H9 (cell line): ENCODE data around the gene ARHGAP12. TPM values are rescaled to one million over a fixed set of nuclear protein-coding genes. Genes with fewer than 3 reads are reported as not detected.
A peak's percentile ranks its signal among the peaks of the same experiment; 100 is the strongest.

Source experiments
- DNase-seq: peaks from one replicate; pipeline ENCODE4 v3.0.0-alpha.2; 2017
- H2AFZ ChIP-seq: one replicate; pipeline ENCODE4 v1.6.1; 2013; ENCODE audit warnings: mild to moderate bottlenecking, low read length, control low read depth, moderate library complexity
- H2AK5ac ChIP-seq: 2 replicates; pipeline ENCODE4 v1.6.1; 2013; ENCODE audit warnings: low read length, control low read depth, mixed read lengths; ENCODE audit not compliant: insufficient read length
- H2BK120ac ChIP-seq: one replicate; pipeline ENCODE4 v1.6.1; 2013; ENCODE audit warnings: low read depth, mild to moderate bottlenecking, low read length, control low read depth, inconsistent platforms; ENCODE audit not compliant: poor library complexity, severe bottlenecking
- H2BK12ac ChIP-seq: 2 replicates; pipeline ENCODE4 v1.6.1; 2013; ENCODE audit warnings: low read length, control low read depth, mixed read lengths, low read depth; ENCODE audit not compliant: insufficient read length
- H2BK15ac ChIP-seq: 2 replicates; pipeline ENCODE4 v1.6.1; 2013; ENCODE audit warnings: low read depth, low read length, control low read depth
- H2BK20ac ChIP-seq: one replicate; pipeline ENCODE4 v1.6.1; 2013; ENCODE audit warnings: low read depth, mild to moderate bottlenecking, low read length, control low read depth, inconsistent platforms; ENCODE audit not compliant: poor library complexity, severe bottlenecking
- H2BK5ac ChIP-seq: 2 replicates; pipeline ENCODE4 v1.6.1; 2013; ENCODE audit warnings: low read length, control low read depth, mixed read lengths; ENCODE audit not compliant: insufficient read length
- H3K14ac ChIP-seq: 2 replicates; pipeline ENCODE4 v1.6.1; 2013; ENCODE audit warnings: low read length, control low read depth; ENCODE audit not compliant: insufficient read depth
- H3K18ac ChIP-seq: 2 replicates; pipeline ENCODE4 v1.6.1; 2013; ENCODE audit warnings: low read depth, mild to moderate bottlenecking, mixed read lengths, low read length, control low read depth; ENCODE audit not compliant: insufficient read length
- H3K23ac ChIP-seq: 2 replicates; pipeline ENCODE4 v1.6.1; 2013; ENCODE audit warnings: low read length, control low read depth, mixed read lengths, low read depth; ENCODE audit not compliant: insufficient read length
- H3K23me2 ChIP-seq: 2 replicates; pipeline ENCODE4 v1.6.1; 2013; ENCODE audit warnings: low read depth, mild to moderate bottlenecking, mixed read lengths, low read length, control low read depth; ENCODE audit not compliant: insufficient read length, poor library complexity, severe bottlenecking
- H3K27ac ChIP-seq: 2 replicates; pipeline ENCODE4 v1.5.1; 2013; ENCODE audit warnings: low read length, control low read depth, mixed read lengths, low read depth; ENCODE audit not compliant: insufficient read length
- H3K27me3 ChIP-seq: 2 replicates; pipeline ENCODE4 v1.6.1; 2013; ENCODE audit warnings: low read length, control low read depth, inconsistent platforms; ENCODE audit not compliant: insufficient read depth
- H3K4ac ChIP-seq: 2 replicates; pipeline ENCODE4 v1.6.1; 2013; ENCODE audit warnings: low read depth, mild to moderate bottlenecking, control low read depth, inconsistent platforms, low read length, moderate library complexity
- H3K4me1 ChIP-seq: 2 replicates; pipeline ENCODE4 v1.6.1; 2013; ENCODE audit warnings: low read length, control low read depth, inconsistent platforms; ENCODE audit not compliant: insufficient read depth
- H3K4me2 ChIP-seq: 2 replicates; pipeline ENCODE4 v1.6.1; 2013; ENCODE audit warnings: low read length, control low read depth, mixed read lengths; ENCODE audit not compliant: insufficient read length, insufficient read depth
- H3K56ac ChIP-seq: 2 replicates; pipeline ENCODE4 v1.6.1; 2013; ENCODE audit warnings: low read depth, mild to moderate bottlenecking, mixed read lengths, low read length, control low read depth; ENCODE audit not compliant: insufficient read length
- H3K79me1 ChIP-seq: 2 replicates; pipeline ENCODE4 v1.6.1; 2013; ENCODE audit warnings: low read depth, mild to moderate bottlenecking, moderate library complexity, low read length, control low read depth, inconsistent platforms; ENCODE audit not compliant: insufficient read depth, poor library complexity, severe bottlenecking
- H3K79me2 ChIP-seq: 2 replicates; pipeline ENCODE4 v1.6.1; 2013; ENCODE audit warnings: low read length, control low read depth, inconsistent platforms; ENCODE audit not compliant: insufficient read depth
- H3K9ac ChIP-seq: 2 replicates; pipeline ENCODE4 v1.6.1; 2013; ENCODE audit warnings: low read length, control low read depth, mixed read lengths; ENCODE audit not compliant: insufficient read length; ENCODE audit errors: extremely low read depth
- H3K9me3 ChIP-seq: one replicate; pipeline ENCODE4 v1.6.1; 2013; ENCODE audit warnings: low read depth, low read length, inconsistent platforms; ENCODE audit not compliant: control insufficient read depth
- H3T11ph ChIP-seq: one replicate; pipeline ENCODE4 v1.6.1; 2013; ENCODE audit warnings: mild to moderate bottlenecking, low read length, control low read depth, inconsistent platforms
- H4K20me1 ChIP-seq: one replicate; pipeline ENCODE4 v1.6.1; 2013; ENCODE audit not compliant: control insufficient read depth, insufficient read length, insufficient read depth
- H4K5ac ChIP-seq: 2 replicates; pipeline ENCODE4 v1.6.1; 2013; ENCODE audit warnings: low read depth, mild to moderate bottlenecking, mixed read lengths, low read length, control low read depth; ENCODE audit not compliant: insufficient read length
- H4K8ac ChIP-seq: replicated peaks from 2 replicates; pipeline ENCODE4 v1.6.1; 2013; ENCODE audit warnings: low read length, control low read depth, mixed read lengths, low read depth; ENCODE audit not compliant: insufficient read length
- H4K91ac ChIP-seq: 2 replicates; pipeline ENCODE4 v1.6.1; 2013; ENCODE audit warnings: low read depth, mild to moderate bottlenecking, moderate library complexity, mixed read lengths, low read length, control low read depth; ENCODE audit not compliant: insufficient read length
- H3K27ac Mint-ChIP-seq, 3 experiments: 2 replicates in 2 of 3; 3 replicates in 1 of 3; pipeline ENCODE4 v1.8.0; 2020 to 2021; ENCODE audit warnings: mixed read lengths in 3 of 3, mild to moderate bottlenecking in 1 of 3, moderate library complexity in 1 of 3
- H3K27me3 Mint-ChIP-seq: 2 replicates; pipeline ENCODE4 v1.8.0; 2021; ENCODE audit warnings: low read depth, mild to moderate bottlenecking, moderate library complexity, mixed read lengths
- H3K36me3 Mint-ChIP-seq, 3 experiments: 2 replicates in 2 of 3; 3 replicates in 1 of 3; pipeline ENCODE4 v1.8.0; 2020 to 2021; ENCODE audit warnings: low read depth in 3 of 3, mixed read lengths in 3 of 3; ENCODE audit not compliant: insufficient read depth in 1 of 3
- H3K4me1 Mint-ChIP-seq, 2 experiments: 2 replicates each; pipeline ENCODE4 v1.8.0; 2020; ENCODE audit warnings: mixed read lengths in 2 of 2
- H3K4me3 Mint-ChIP-seq, 2 experiments: 2 replicates in 1 of 2; 3 replicates in 1 of 2; pipeline ENCODE4 v1.8.0; 2020 to 2021; ENCODE audit warnings: mild to moderate bottlenecking in 2 of 2, mixed read lengths in 2 of 2, moderate library complexity in 1 of 2
- H3K9me3 Mint-ChIP-seq, 2 experiments: 2 replicates in 1 of 2; 3 replicates in 1 of 2; pipeline ENCODE4 v1.8.0; 2020; ENCODE audit warnings: mild to moderate bottlenecking in 2 of 2, mixed read lengths in 2 of 2, moderate library complexity in 1 of 2
- CTCF ChIP-seq: fragments of 200-600 bp; sonication (generic); conservative IDR thresholded peaks from 3 replicates; pipeline ENCODE4 v1.8.0; 2021; ENCODE audit warnings: antibody characterized with exemption, mild to moderate bottlenecking
- WGBS: extraction: QIAGEN DNeasy Blood & Tissue Kit; methylation state at CpG from one replicate; pipeline ENCODE4 v1.1.7; 2013; ENCODE audit warnings: missing lambda C conversion rate, low lambda C conversion rate, mixed read lengths; ENCODE audit not compliant: insufficient read length; ENCODE audit errors: extremely low coverage; 5-methylcytosine and 5-hydroxymethylcytosine counted together
- total RNA-seq: library from RNA; stranded (reverse); gene quantifications from 2 replicates; pipeline ENCODE4 v1.2.1, GENCODE V29; 2021

The ARHGAP12 gene
- total RNA-seq, 1 experiment from 2014 or later: 34.3 TPM

DNA sequence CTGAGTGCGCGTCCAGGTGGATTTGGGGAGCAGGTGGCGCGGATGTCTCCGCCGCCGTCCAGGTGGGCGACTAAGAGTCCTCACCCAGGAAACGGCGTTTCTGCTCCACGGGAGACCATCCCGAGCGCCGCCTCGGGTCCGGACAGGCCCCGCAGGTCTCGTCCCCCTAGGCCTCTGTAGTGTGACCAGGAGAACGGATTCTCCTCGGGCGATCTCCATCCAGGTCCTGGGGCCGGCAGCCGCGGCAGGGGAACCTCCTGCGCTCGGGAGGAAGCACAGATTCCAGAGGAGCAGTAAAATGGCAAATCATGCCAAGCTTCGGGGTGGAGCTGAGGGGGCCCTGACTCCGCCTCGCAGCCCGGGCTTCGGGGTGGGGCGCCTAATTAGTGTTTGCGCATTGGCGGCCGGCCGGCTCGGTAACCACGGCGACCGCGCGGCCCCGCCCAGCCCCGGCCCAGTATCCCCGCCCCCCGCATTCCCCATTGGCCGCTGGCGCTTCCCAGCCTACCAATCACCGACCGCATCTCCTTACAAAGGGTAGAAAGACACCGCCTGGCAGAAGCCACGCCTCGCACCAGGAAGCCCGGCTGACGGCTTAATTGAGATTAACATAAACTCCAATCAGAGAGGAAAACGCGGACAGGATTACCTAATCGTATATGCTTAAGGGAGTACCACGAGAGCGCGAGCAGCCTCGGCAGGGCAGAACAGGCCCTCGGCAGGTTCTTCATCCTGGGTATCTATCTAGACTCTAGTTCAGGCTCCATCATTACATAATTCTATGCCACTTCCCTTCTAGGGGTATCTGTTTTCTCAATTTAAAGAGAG, 168.6 kb downstream of the ARHGAP12 start:
- peaks cover 3% of the 10 kb centered on the region; the same call in 1 of the 2 replicates for H3K27me3 Mint-ChIP-seq
- Histone ChIP-seq H3K79me1 (no peaks in the 10 kb centered on the region), H4K5ac (no peak overlapping the region), H4K20me1 (no peaks in the 10 kb centered on the region), H3K14ac (peak overlapping the region; percentile 94; the same call in 1 of the 2 replicates), H2BK15ac (no peak overlapping the region), H2BK12ac (no peak overlapping the region), H2AFZ (peak overlapping the region; percentile 87), H3K9me3 (no peaks in the 10 kb centered on the region), H3K56ac (no peak overlapping the region), H3K23ac (no peak overlapping the region), H3K4me1 (peaks cover 18% of the 10 kb centered on the region; the same call in 1 of the 2 replicates), H2BK5ac (no peak overlapping the region), H3T11ph (no peak overlapping the region), H3K27me3 (no peaks in the 10 kb centered on the region), H3K79me2 (no peaks in the 10 kb centered on the region), H3K23me2 (peaks cover 4% of the 10 kb centered on the region), H3K4me2 (peak overlapping the region; percentile 45), H4K91ac (no peak overlapping the region), H2BK20ac (no peak overlapping the region), H3K18ac (peak overlapping the region; percentile 87), H3K4ac (no peak overlapping the region), H4K8ac (no peak overlapping the region), H2BK120ac (no peak overlapping the region), H3K9ac (peak overlapping the region; percentile 73), H2AK5ac (no peak overlapping the region), H3K27ac (no peak overlapping the region)
- TF ChIP-seq CTCF: no peak
- peak overlapping the region; percentile 75 to 89 for H3K4me3 Mint-ChIP-seq
- peak overlapping the region; percentile 80 to 90 (median 88) for H3K27ac Mint-ChIP-seq
- H3K9me3 Mint-ChIP-seq: peaks cover 21 to 22% of the 10 kb centered on the region in 2 experiments
- WGBS: no CpG with 5 or more reads among the region's 63 CpGs
- DNase-seq: peak; percentile 98
- H3K36me3 Mint-ChIP-seq: peaks cover 9 to 23% (median 19%) of the 10 kb centered on the region in 3 experiments
- peaks cover 57 to 62% of the 10 kb centered on the region in 2 experiments for H3K4me1 Mint-ChIP-seq
